Measurements from ENCODE around the gene DOCK2.

DNA sequence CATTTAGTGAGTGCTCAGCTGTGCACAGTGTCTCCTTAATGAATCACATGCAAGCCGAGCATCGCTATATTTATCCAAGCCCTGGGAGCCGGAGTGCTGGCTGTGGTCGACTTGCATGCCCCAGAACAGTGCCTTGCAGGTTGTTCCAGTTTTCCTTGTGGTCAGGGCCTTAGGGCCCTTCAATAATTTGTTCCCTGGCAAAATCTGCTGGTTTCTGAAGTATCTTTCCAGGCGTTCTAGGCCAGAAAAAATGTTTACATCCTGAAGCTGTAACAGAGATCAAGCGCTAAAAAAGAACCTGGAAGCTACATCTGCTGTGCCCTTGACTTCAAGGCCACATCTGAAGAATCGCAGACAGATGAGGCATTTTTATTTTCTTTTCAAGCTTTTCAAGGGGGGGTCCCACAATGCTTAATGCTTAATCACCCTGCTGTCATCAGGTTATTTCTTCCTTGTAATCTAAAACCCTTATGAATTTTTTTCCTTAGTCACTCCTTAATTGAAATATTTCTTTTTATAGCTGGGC is 105.8 kb downstream of the DOCK2 start:
- TF ChIP-seq EZH2 (IDR thresholded peaks at IDR 0.05; ENCODE audit: borderline replicate concordance, low read depth, low read length) (no peak), TEAD1 (CRISPR knock-in tag; IDR thresholded peaks at IDR 0.05) (no peak), ELF4 (CRISPR knock-in tag; IDR thresholded peaks at IDR 0.05) (no peak), NR2F6 (CRISPR knock-in tag; IDR thresholded peaks at IDR 0.05) (no peak), CBX2 (IDR thresholded peaks at IDR 0.05; ENCODE audit: insufficient read depth, low read length, poor library complexity, severe bottlenecking) (no peak), FOXK1 (CRISPR knock-in tag; IDR thresholded peaks at IDR 0.05; ENCODE audit: borderline replicate concordance) (no peak)

All from K562 (cell line).